ENCODE results near the gene MEGF9.

GRCh38 chr9:120692901-120693699, 21.2 kb downstream of the MEGF9 start:
- TF ChIP-seq CTCF (IDR thresholded peaks at IDR 0.05) (no peak), POLR2A (IDR thresholded peaks at IDR 0.05) (no peak)

Measured in adrenal gland (tissue), 5 donors.